ENCODE measurements around the gene ACTL7B.
"Not testable (repeated sequence)": the region's sequence is repeated elsewhere in the genome, so short reads cannot be mapped to it uniquely, and the experiment has no call there.

ACTL7B gene

DNA sequence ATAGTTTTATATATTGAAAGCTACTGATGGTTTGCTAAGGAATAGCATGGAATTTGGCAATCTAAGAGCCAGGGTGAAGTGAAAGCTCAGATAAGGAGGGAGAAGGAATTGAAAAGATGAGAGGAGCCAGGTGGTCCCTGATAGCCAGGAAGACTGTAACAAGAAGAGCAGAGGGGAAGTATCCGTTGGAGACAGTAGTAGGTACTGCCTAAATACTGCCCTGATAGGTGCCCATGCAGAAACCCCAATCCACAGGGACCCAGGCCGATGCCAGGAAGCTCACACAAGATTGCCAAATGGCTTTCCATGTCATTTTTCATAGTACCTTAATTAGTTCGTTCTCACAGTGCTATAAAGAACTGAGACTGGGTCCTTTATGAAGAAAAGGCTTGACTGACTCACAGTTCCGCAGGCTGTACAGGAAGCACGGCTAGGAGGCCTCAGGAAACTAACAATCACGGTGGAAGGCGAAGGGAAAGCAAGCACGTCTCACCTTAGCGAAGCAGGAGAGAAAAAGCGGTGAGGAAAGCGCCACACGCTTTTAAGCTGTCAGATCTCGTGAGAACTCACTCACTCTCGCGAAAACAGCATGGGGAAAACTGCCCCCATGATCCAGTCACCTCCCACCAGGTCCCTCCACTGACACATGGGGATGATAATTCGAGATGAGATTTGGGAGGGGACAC is 13.0 kb downstream of the ACTL7B start:
- DNase-seq: no peak

DNA sequence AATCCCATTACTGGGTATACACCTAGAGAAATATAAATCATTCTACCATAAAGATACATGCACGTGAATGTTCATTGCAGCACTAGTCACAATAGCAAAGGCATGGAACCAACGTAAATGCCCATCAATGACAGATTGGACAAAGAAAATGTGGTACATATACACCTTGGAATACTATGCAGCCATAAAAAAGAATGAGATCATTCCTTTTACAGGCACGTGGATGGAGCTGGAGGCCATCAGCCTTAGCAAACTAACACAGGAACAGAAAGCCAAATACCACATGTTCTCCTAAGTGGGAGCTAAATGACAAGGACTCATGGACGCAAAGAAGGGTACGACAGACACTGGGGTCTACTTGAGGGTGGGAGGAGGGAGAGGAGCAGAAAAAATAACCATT is 16.2 kb downstream of the ACTL7B start:
- DNase-seq: not testable (repeated sequence)

DNA sequence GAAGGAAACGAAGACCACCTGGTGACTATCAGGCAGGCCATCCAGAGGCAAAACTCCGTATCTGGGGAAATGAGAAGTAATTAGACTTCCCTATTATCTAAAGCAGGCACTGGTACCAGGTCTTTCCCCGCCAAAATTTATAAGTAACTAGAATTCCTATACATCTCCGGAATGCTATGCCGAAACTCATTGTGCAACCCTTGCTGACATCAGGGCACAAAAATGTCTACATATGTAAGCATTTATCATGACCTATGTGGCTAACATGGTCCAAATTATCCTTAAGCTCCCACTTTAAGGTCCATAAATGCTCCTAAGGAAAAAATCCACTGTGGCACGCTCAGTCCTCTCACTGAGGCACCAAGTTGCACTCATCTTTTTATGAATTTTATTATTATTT is 17.8 kb downstream of the ACTL7B start:
- no peak for DNase-seq

- DNase-seq: no peak
Measured at GRCh38 chr9:108837530-108837929, 18.3 kb downstream of the ACTL7B start.

DNA sequence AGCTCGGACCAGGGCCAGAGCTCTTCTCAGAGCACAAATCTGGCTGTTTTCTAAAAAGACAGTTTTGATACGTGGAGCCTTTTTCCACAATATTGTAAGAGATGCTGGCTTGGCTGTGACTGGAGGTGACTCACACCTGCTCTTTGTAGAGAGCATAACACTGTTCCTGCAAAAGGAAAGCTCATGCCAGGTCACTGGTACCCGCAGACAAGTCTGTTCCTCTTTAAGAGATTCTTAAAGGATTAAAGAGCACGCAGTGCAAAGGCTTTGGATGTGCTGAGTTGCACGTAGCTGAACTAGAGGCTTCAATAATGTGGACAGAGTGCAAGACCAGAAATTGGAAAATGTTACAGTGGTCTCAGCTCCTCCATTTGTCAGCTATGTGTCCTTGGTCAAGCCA is 19.0 kb downstream of the ACTL7B start:
- DNase-seq: no peak

DNA sequence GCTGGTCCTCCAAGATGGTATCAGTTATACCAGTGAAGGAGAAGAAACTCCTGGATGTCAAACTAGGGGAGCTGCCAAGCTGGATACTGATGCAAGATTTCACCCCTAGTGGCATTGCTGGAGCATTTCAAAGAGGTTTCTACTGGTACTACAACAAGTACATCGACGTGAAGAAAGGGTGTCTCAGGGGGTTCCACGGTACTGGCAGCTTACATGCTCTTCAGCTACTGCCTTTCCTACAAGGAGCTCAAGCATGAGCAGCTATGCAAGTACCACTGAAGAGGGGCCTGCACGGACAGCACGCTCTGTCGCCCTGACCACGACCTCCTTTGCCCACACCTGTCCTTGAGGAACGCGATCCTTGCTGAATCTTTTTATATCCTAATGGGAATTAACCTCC is 19.5 kb downstream of the ACTL7B start:
- DNase-seq: no peak

DNA sequence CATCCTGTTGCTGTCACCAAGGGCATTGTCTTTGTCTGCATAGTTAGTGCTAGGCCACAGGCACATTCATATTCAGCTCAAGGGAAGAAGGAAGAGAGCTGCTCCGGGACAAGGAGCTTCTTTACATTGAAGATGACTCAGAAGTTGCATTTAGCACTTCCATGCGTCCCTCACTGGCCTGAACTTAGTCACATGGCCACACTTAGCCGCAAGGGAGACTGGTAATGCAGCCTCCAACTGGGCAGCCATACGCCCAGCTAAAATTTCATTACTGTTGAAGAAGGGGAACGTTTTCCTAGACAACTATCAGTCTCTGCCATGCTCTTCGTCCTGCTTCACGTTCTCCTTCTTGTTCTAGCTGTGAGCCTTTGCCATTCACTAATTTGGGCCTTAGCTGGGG is 20.0 kb downstream of the ACTL7B start:
- no peak for DNase-seq

DNA sequence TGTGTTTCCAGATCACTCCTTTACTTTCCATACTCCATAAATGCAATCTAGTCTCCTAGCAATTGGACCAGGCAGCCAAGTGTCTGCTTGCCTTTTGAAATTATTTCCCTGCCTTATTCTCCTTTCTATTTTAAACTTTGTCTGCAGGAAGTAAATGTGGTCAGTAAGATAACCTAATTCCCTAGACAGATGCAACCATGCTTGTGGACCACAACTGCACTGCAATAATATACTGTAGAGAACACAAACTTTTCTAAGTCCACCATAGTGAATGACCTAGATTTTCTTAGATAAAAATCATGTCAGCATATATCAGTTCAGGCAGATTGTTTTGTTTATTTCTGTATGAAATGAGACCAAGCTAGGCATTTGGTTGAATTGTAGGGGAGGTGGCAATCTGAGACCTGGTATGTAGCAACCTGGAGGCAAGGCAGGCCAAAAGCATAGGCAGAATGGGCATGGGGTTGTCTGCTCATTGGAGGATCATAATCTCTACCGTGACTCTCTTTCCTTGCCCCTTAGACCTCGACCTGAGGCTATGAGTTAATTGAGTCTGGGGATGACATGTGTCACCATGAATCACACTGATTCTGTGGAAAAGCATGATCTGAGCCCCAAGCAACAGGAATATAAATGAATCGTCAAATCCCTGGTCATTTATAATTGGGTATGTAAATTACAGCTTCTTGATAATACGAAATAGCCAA is 20.7 kb downstream of the ACTL7B start:
- no peak for DNase-seq

DNA sequence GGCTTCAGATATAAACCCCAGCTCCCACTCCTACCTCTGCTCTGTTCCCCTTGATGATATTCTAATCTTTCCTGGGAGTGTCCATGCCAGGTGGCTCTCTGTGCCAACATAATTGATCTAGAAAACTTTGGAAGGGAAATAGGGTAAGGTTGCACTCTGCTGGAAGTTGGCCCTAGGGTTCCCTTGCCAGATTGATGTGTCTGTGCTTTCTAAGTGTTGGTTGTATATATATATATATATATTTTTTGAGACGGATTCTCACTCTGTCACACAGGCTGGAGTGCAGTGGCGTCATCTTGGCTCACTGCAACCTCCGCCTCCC is 23.6 kb downstream of the ACTL7B start:
- DNase-seq: no peak

- no peak for DNase-seq
Measured at GRCh38 chr9:108831496-108832178, 24.1 kb downstream of the ACTL7B start.

GRCh38 chr9:108830272-108830671 is 25.5 kb downstream of the ACTL7B start:
- no peak for DNase-seq

DNA sequence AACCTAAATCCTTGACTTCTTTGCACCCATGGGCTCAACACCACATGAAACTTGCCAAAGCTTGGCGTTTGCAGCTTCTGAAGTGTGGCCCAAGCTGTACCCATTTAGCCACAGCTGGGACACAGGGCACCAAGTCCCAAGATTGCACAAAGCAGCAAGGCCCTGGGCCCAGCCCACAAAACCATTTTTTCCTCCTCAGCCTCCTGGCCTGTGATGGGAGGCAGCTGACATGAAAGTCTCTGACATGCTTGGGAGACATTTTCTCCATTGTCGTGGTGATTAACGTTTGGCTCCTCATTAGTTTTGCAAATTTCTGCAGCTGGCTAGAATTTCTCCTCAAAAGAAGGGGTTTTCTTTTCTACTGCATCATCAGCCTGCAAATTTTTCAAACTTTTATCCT is 32.0 kb downstream of the ACTL7B start:
- DNase-seq: no peak

- DNase-seq: no peak
Measured at GRCh38 chr9:108816037-108816436, 39.7 kb downstream of the ACTL7B start.

- DNase-seq: no peak
Measured at GRCh38 chr9:108815156-108815555, 40.6 kb downstream of the ACTL7B start.

DNA sequence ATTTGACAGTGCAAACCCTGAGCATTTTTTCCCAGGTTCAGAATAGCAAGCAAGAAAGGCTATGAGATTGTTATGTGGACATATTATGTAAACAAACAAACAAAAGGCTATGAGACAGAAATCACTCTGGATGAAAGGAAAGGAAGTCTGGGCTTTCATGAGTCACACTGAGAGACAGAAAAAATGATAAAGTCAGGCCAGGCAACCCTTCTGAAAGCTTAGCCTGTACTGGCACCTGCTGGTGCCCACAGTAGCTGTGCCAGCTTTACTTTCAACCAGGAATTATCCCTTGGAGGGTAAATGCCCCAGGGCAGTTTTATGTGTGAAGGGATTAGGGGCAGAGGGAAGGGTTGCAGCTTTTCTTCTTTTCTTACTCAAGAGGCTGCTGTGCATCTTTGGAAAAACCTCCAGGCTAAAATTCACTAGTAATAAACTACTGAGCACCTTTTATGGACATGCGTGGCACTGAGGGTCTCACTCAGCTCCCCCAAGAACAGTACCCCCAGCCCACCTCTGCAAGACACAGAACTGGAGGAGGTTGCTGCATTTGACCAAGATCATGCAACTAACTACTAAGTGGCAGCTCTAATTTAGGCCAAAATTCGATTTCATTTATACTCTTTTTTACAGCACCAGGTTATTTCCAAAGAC is 41.7 kb downstream of the ACTL7B start:
- no peak for DNase-seq

- no peak for DNase-seq
Measured at GRCh38 chr9:108812396-108813025, 43.3 kb downstream of the ACTL7B start.

GRCh38 chr9:108811944-108812343 is 43.8 kb downstream of the ACTL7B start:
- no peak for DNase-seq

GRCh38 chr9:108809269-108809668 is 46.5 kb downstream of the ACTL7B start:
- DNase-seq: no peak

Measured in stimulated activated CD4-positive, alpha-beta T cell treated with anti-CD3 and anti-CD28 coated beads, Interleukin-4, amount 100 ng/mL, for 1 hour (primary cell).